RWPE2 (cell line): ENCODE data around the gene SEC23A.
A peak's percentile ranks its signal among the peaks of the same experiment; 100 is the strongest.
"Not testable (repeated sequence)": the region's sequence is repeated elsewhere in the genome, so short reads cannot be mapped to it uniquely, and the experiment has no call there.

Experiments
- ATAC-seq: fragments of 200-7000 bp; cut with Tn5 transposase; 3 replicates; pipeline ENCODE4 v1.9.1; 2021; ENCODE audit warnings: low read depth
- DNase-seq: peaks from one replicate; pipeline ENCODE4 v3.0.0-alpha.2; 2020; ENCODE audit warnings: low spot score
- H3K27ac ChIP-seq: fragments of 450-650 bp; 2 replicates; pipeline ENCODE4 v1.5.1; 2017; ENCODE audit warnings: mild to moderate bottlenecking; ENCODE audit not compliant: poor library complexity, severe bottlenecking
- H3K27me3 ChIP-seq: fragments of 250-450 bp; sonication (Bioruptor Pico); 2 replicates; pipeline ENCODE4 v1.5.1; 2021; ENCODE audit warnings: mild to moderate bottlenecking, moderate library complexity; ENCODE audit not compliant: insufficient read depth, poor library complexity, severe bottlenecking
- H3K36me3 ChIP-seq: fragments of 250-450 bp; sonication (Bioruptor Pico); 2 replicates; pipeline ENCODE4 v1.5.1; 2020; ENCODE audit warnings: low read depth, mild to moderate bottlenecking, moderate library complexity
- H3K4me1 ChIP-seq: fragments of 250-450 bp; sonication (Bioruptor Pico); 2 replicates; pipeline ENCODE4 v1.5.1; 2021; ENCODE audit warnings: mild to moderate bottlenecking, moderate library complexity; ENCODE audit not compliant: insufficient read depth, poor library complexity, severe bottlenecking
- H3K4me3 ChIP-seq: fragments of 250-450 bp; sonication (Bioruptor Pico); 2 replicates; pipeline ENCODE4 v1.5.1; 2021; ENCODE audit warnings: mild to moderate bottlenecking, moderate library complexity; ENCODE audit not compliant: severe bottlenecking
- H3K9me3 ChIP-seq: fragments of 250-450 bp; sonication (Bioruptor Pico); 2 replicates; pipeline ENCODE4 v1.5.1; 2021; ENCODE audit warnings: mild to moderate bottlenecking, moderate library complexity; ENCODE audit not compliant: severe bottlenecking
- TF ChIP-seq, protein P1 (sequence below): fragments of 450-650 bp; IDR thresholded peaks from one replicate; pipeline ENCODE4 v1.5.1; 2017; ENCODE audit warnings: mild to moderate bottlenecking, moderate library complexity; ENCODE audit not compliant: poor library complexity, severe bottlenecking

SEC23A gene

DNA sequence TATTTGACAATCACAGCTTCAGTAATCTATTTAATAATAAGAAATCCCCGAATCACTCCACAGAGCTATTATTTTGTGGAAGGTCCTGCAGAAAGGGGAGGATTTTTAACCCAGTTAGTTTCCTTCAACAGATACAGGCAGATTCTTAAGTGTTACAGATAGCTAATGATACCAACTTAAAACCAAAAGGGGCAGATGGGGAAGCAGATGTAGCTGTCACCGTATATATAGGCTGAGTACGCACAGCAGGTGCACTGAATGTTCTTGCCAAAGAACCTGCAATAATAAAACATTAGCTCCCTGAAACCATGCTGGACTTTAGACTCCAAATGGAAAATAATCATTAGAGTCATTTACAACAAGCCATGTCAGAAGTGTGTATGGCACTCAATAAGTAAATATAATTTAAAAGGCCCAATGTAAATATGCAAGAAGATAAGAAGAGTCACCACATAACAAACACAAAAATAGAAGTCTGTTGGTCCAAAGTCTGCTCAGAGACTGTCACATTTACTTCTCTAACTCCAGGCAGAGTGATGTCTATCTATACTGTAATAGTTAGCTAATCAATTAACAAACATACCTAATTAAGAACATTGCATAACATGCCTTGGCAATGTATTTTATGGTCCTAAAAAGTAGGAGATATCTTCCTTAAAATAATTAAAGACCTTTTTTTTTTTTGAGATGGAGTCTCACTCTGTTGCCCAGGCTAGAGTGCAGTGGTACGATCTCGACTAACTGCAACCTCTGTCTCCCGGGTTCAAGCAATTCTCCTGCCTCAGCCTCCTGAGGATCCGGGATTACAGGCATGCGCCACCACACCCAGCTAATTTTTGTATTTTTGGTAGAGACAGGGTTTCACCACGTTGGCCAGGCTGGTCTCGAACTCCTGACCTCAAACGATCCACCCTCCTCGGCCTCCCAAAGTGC lies 78.8 kb downstream of the SEC23A start:
- H3K36me3 ChIP-seq, result peaks cover 16% of the 10 kb centered on the region
- H3K4me1 ChIP-seq, result no peaks in the 10 kb centered on the region
- no peaks in the 10 kb centered on the region for H3K9me3 ChIP-seq
- no peak overlapping the region for H3K4me3 ChIP-seq
- no peak overlapping the region for H3K27ac ChIP-seq
- ATAC-seq (no peak), DNase-seq (no peak)
- no peaks in the 10 kb centered on the region for H3K27me3 ChIP-seq
- TF ChIP-seq, protein P1, sequence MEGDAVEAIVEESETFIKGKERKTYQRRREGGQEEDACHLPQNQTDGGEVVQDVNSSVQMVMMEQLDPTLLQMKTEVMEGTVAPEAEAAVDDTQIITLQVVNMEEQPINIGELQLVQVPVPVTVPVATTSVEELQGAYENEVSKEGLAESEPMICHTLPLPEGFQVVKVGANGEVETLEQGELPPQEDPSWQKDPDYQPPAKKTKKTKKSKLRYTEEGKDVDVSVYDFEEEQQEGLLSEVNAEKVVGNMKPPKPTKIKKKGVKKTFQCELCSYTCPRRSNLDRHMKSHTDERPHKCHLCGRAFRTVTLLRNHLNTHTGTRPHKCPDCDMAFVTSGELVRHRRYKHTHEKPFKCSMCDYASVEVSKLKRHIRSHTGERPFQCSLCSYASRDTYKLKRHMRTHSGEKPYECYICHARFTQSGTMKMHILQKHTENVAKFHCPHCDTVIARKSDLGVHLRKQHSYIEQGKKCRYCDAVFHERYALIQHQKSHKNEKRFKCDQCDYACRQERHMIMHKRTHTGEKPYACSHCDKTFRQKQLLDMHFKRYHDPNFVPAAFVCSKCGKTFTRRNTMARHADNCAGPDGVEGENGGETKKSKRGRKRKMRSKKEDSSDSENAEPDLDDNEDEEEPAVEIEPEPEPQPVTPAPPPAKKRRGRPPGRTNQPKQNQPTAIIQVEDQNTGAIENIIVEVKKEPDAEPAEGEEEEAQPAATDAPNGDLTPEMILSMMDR, result no peak

DNA sequence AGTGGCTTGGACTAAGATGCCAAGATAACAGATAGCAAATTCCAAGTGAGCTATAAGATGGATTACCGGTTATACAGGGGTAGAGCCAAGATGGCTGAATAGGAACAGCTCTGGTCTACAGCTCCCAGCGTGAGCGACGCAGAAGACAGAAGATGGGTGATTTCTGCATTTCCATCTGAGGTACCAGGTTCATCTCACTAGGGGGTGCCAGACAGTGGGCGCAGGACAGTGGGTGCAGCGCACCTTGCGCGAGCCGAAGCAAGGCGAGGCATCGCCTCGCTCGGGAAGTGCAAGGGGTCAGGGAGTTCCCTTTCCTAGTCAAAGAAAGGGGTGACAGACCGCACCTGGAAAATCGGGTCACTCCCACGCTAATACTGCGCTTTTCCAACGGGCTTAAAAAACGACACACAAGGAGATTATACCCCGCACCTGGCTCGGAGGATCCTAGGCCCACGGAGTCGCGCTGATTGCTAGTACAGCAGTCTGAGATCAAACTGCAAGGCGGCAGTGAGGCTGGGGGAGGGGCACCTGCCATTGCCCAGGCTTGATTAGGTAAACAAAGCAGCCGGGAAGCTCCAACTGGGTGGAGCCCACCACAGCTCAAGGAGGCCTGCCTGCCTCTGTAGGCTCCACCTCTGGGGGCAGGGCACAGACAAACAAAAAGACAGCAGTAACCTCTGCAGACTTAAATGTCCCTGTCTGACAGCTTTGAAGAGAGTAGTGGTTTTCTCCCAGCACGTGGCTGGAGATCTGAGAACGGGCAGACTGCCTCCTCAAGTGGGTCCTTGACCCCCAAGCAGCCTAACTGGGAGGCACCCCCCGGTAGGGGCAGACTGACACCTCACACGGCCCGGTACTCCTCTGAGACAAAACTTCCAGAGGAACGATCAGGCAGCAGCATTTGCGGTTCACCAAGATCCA lies 85.7 kb downstream of the SEC23A start:
- not testable (repeated sequence) for H3K27ac ChIP-seq, ATAC-seq, H3K9me3 ChIP-seq, DNase-seq, H3K27me3 ChIP-seq, H3K4me3 ChIP-seq, H3K4me1 ChIP-seq, H3K36me3 ChIP-seq

DNA sequence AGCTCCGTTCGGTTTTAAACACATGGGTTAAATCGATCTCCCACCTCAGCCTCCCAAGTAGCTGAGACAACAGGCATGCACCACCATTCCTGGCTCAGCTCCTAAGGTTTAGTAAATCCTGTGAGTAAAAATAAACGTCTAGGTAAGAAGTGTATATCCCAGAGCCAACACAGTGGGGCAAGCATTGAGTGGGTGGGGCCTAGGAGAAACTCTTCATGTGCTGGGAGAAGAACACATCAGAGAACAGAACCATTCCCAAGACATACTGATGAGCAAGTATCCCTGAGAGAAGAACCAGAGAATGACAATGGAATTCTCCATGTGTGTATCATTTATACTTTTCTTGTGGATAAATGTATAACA lies 86.3 kb downstream of the SEC23A start:
- Histone ChIP-seq H3K27me3 (no peaks in the 10 kb centered on the region), H3K4me1 (no peaks in the 10 kb centered on the region), H3K36me3 (no peaks in the 10 kb centered on the region), H3K9me3 (no peaks in the 10 kb centered on the region), H3K4me3 (no peak overlapping the region), H3K27ac (no peak overlapping the region)
- TF ChIP-seq, protein P1, result no peak
- ATAC-seq (no peak), DNase-seq (no peak)

DNA sequence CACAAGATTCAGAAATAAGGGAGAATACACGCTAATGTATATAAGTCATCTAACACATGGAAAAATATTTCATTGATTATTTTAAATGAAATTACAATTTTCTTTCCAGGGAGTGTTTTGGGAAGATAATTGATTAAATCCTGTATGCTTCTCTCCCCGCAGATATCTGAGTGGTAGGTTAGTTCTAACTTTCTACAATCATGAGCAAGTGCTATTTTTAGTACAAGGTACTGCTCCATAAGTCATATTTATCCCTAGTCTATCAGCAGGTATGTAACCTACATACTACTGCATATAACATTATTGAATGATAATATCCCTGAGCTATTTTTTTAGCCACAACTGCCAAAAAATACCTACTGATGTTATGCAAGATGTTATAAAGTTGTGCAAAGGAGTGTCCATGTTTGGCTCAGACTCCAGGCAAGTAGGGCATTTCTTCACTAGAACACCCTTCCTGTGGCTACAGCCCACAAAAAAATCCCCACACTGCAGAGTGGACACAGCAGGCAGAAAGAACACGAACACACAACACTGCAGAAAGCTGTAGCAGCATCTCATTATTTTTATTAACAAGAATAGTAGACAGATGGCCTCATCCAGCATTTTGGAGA lies 87.0 kb downstream of the SEC23A start:
- Histone ChIP-seq H3K4me3 (no peak overlapping the region), H3K36me3 (no peaks in the 10 kb centered on the region), H3K27me3 (no peaks in the 10 kb centered on the region), H3K4me1 (no peaks in the 10 kb centered on the region), H3K27ac (no peak overlapping the region), H3K9me3 (no peaks in the 10 kb centered on the region)
- TF ChIP-seq, protein P1, result no peak
- DNase-seq (no peak), ATAC-seq (peak; percentile 50)

DNA sequence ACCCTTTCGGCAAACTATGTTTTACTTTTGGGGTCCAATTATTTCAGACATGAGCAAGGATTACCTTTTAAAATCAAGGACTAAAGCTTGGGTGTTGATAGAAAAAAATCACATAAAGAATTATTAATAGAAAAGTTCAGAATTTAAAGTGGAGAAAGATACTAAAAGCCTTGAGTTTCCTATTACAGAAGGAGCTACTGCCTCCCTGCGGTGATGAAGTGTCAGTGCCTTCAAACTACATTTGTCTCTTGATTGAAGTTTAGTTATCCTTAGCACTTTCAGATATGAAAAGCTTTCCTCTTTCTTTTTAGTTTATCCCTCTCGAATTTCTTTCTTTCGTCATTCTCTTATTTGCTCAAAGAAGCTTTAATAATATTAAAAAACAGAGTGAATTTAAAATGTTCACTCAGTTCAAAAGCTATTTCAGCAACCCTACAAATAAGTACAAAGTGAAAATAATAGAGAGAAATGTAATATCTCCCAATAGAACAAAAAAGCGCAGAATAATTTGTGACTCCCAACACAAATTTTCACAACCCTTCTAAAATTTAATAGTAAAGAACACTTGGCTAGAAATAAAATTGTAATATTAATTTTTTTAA lies 87.6 kb downstream of the SEC23A start:
- no peak overlapping the region for H3K27ac ChIP-seq
- no peaks in the 10 kb centered on the region for H3K36me3 ChIP-seq
- no peaks in the 10 kb centered on the region for H3K27me3 ChIP-seq
- no peaks in the 10 kb centered on the region for H3K4me1 ChIP-seq
- TF ChIP-seq, protein P1, result peak; percentile 96
- no peak for DNase-seq
- peak; percentile 64; the same call in 2 of the 3 replicates for ATAC-seq
- no peaks in the 10 kb centered on the region for H3K9me3 ChIP-seq
- no peak overlapping the region for H3K4me3 ChIP-seq
